HG03457 (cell line): Measurements from ENCODE around the gene PRRG2.

Experiments used
- ATAC-seq: cut with Tn5 transposase; IDR thresholded peaks from one replicate; pipeline ENCODE4 v1.9.1; 2021; ENCODE audit warnings: moderate number of reproducible peaks; ENCODE audit not compliant: unreplicated experiment

Gene PRRG2

GRCh38 chr19:49585023-49585422 lies 3.9 kb downstream of the PRRG2 start:
- no peak for ATAC-seq

GRCh38 chr19:49587227-49587626 lies 6.1 kb downstream of the PRRG2 start:
- ATAC-seq, result no peak

GRCh38 chr19:49588365-49589122 lies 7.4 kb downstream of the PRRG2 start:
- ATAC-seq, result no peak

- ATAC-seq, result no peak
These were observed 8.4 kb downstream of the PRRG2 start for GRCh38 chr19:49589502-49589905.

GRCh38 chr19:49590071-49590970 lies 9.2 kb downstream of the PRRG2 start:
- peak; percentile 47 for ATAC-seq

- no peak for ATAC-seq
These were observed 10.0 kb downstream of the PRRG2 start, which contains the start of gene PRR12 for GRCh38 chr19:49590971-49591730. Gene PRR12 (plus strand): TSS chr19:49591182. CDS start chr19:49591655, 473 bp downstream.

- no peak for ATAC-seq
These were observed 10.8 kb downstream of the PRRG2 start for GRCh38 chr19:49591731-49592485.

GRCh38 chr19:49592486-49593232 lies 11.5 kb downstream of the PRRG2 start:
- ATAC-seq, result no peak

- ATAC-seq, result peak; percentile 35
These were observed 12.4 kb downstream of the PRRG2 start for GRCh38 chr19:49593233-49594113.

- ATAC-seq, result no peak
These were observed 13.3 kb downstream of the PRRG2 start for GRCh38 chr19:49594157-49594992.

GRCh38 chr19:49594993-49595818 lies 14.1 kb downstream of the PRRG2 start:
- ATAC-seq, result no peak

GRCh38 chr19:49595819-49596404 lies 14.8 kb downstream of the PRRG2 start:
- no peak for ATAC-seq

GRCh38 chr19:49596407-49596806 lies 15.3 kb downstream of the PRRG2 start:
- ATAC-seq, result no peak

GRCh38 chr19:49596954-49597702 lies 16.0 kb downstream of the PRRG2 start:
- no peak for ATAC-seq

- no peak for ATAC-seq
These were observed 16.5 kb downstream of the PRRG2 start for GRCh38 chr19:49597703-49597974.
